Pancreas (tissue), 10 donors: ENCODE data around the gene C1QL4. TPM values are rescaled to one million over a fixed set of nuclear protein-coding genes. Genes with fewer than 3 reads are reported as not detected.
A peak's percentile ranks its signal among the peaks of the same experiment; 100 is the strongest.
"Not testable (repeated sequence)": the region's sequence is repeated elsewhere in the genome, so short reads cannot be mapped to it uniquely, and the experiment has no call there.

Experiments
- ATAC-seq, 4 donors: fragments of 200-7000 bp; cut with Tn5 transposase; one replicate each; pipeline versions ENCODE4 v1.8.0 to v1.9.1; 2020; ENCODE audit warnings: mild to moderate bottlenecking in 4 of 4, moderate library complexity in 4 of 4
- DNase-seq, 6 donors: peaks; one replicate each; pipeline ENCODE4 v3.0.0-alpha.2; 2020
- FAIRE-seq: peaks from 2 replicates; lab custom pipeline; 2012; peaks lifted over from hg19 to GRCh38; lab: Jason Lieb, UNC
- H3K27ac ChIP-seq, 4 donors: fragments of 200-600 bp; sonication (generic); 1 replicate in 3 of 4; 2 replicates in 1 of 4; pipeline versions ENCODE4 v1.5.0 to v1.8.0; 2020
- H3K27me3 ChIP-seq, 4 donors: fragments of 200-600 bp; one replicate each; pipeline ENCODE4 v1.8.0; 2021
- H3K36me3 ChIP-seq, 3 donors: fragments of 200-600 bp; sonication (generic) in 1 of 3; one replicate each; pipeline versions ENCODE4 v1.5.0 to v1.8.0; 2020 to 2021
- H3K4me1 ChIP-seq, 3 donors: fragments of 200-600 bp; one replicate each; pipeline ENCODE4 v1.8.0; 2021
- H3K4me3 ChIP-seq, 4 donors: fragments of 200-600 bp; sonication (generic) in 2 of 4; one replicate each; pipeline versions ENCODE4 v1.5.0 to v1.8.0; 2020 to 2021
- H3K9me3 ChIP-seq, 4 donors: fragments of 200-600 bp; one replicate each; pipeline ENCODE4 v1.8.0; 2021
- CTCF ChIP-seq, 4 donors: fragments of 200-600 bp; sonication (generic) in 3 of 4; IDR thresholded peaks; one replicate each; pipeline versions ENCODE4 v1.5.0 to v1.8.0; 2021; ENCODE audit warnings: antibody characterized with exemption in 4 of 4
- WGBS, 2 donors: extraction: QIAGEN DNeasy Blood & Tissue Kit; methylation state at CpG; one replicate each; pipeline ENCODE4 v1.1.7; 2013; 5-methylcytosine and 5-hydroxymethylcytosine counted together
- intact Hi-C, 3 donors: fragments of 100-400 bp; cut with DNase I; formaldehyde crosslinking; loops; one replicate each; pipeline versions ENCODE4 v1.11.1 to v1.14.2; 2022
- polyA plus RNA-seq, 2 donors: library from polyadenylated mRNA; stranded (reverse); fragments of 200-250 nt; gene quantifications; one replicate each; pipeline ENCODE4 v1.2.3, GENCODE V29; 2013
- total RNA-seq, 6 donors: library from RNA; stranded (reverse); fragmentation: NEBNext Ultra II Directional in 4 of 6; extraction: Animal tissue kit (Norgen Biotek cat#: 25700) in 4 of 6; gene quantifications; one replicate each; pipeline versions ENCODE4 v1.2.1 to v1.2.4, GENCODE V29; 2021 to 2023
- donor health status: healthy with polysubstance abuse.
- donor health status: DM: no; HTN: no; CAD: no; lungs with moderate emphysema.
- donor health status: DM: no; HTN: no; CAD: no.
- donor health status: control.
- donor health status: control.
- donor health status: Bipolar disorder and iron deficiency.
- donor health status: DM: yes; HTN: yes; CAD: no.
- donor health status: DM: no; HTN: no; CAD: no.
- donor health status: DM: no; HTN: no; CAD: no.
- donor health status: DM: yes; HTN: yes; CAD: no.

C1QL4 gene
- total and polyA plus RNA-seq, 8 donors: not detected

- Histone ChIP-seq H3K27ac (no peak overlapping the region), H3K36me3 (no peaks in the 10 kb centered on the region), H3K4me1 (no peaks in the 10 kb centered on the region), H3K9me3 (no peaks in the 10 kb centered on the region), H3K4me3 (no peak overlapping the region), H3K27me3 (peaks cover 0 to 4% (median 0%) of the 10 kb centered on the region in 4 donors)
- ATAC-seq (peak; percentile 58 to 91 (median 74)), FAIRE-seq (no peak), DNase-seq (peak in 3 of 6 donors; percentile 49 to 63 (median 63))
- WGBS, 2 donors: 3 to 7% methylated on average over 11 of the region's 11 CpGs
- TF ChIP-seq CTCF (IDR thresholded peaks at IDR 0.05): peak; percentile 65 to 80 (median 78)
- intact Hi-C loops: no loop called here
Observed at GRCh38 chr12:49288412-49288853, 48.6 kb downstream of the C1QL4 start.

GRCh38 chr12:49287876-49288275, 49.1 kb downstream of the C1QL4 start:
- Histone ChIP-seq H3K4me3 (no peak overlapping the region), H3K9me3 (no peaks in the 10 kb centered on the region), H3K36me3 (no peaks in the 10 kb centered on the region), H3K4me1 (no peaks in the 10 kb centered on the region), H3K27ac (no peak overlapping the region), H3K27me3 (peaks cover 0 to 4% (median 0%) of the 10 kb centered on the region in 4 donors)
- intact Hi-C loops: no loop called here
- 34 to 39% methylated on average over 6 of the region's 6 CpGs for WGBS, 2 donors
- peak in 1 of 6 donors; percentile 13 for DNase-seq
- TF ChIP-seq CTCF (IDR thresholded peaks at IDR 0.05): no peak
- no peak for FAIRE-seq
- ATAC-seq: peak in 1 of 4 donors; percentile 12

- intact Hi-C loops: no loop called here
- no peak for FAIRE-seq
Observed at GRCh38 chr12:49284672-49285071, 52.3 kb downstream of the C1QL4 start.

GRCh38 chr12:49283541-49284429, 53.2 kb downstream of the C1QL4 start:
- H3K27me3 ChIP-seq: peaks cover 0 to 4% (median 0%) of the 10 kb centered on the region in 4 donors
- no peaks in the 10 kb centered on the region for H3K36me3 ChIP-seq
- FAIRE-seq: no peak
- peak in 1 of 6 donors; percentile 40 for DNase-seq
- ATAC-seq: no peak
- H3K9me3 ChIP-seq: no peaks in the 10 kb centered on the region
- intact Hi-C loops: no loop called here
- 74 to 79% methylated on average over 25 of the region's 25 CpGs for WGBS, 2 donors
- peaks cover 0 to 2% (median 0%) of the 10 kb centered on the region in 3 donors for H3K4me1 ChIP-seq
- H3K27ac ChIP-seq: no peak overlapping the region
- TF ChIP-seq CTCF (IDR thresholded peaks at IDR 0.05): no peak
- no peak overlapping the region for H3K4me3 ChIP-seq

More at GRCh38 chr12:49284672-49285071, 52.3 kb downstream of the C1QL4 start:
- H3K27ac ChIP-seq: no peak overlapping the region
- H3K4me1 ChIP-seq: no peaks in the 10 kb centered on the region
- 80 to 85% methylated on average over 4 of the region's 4 CpGs for WGBS, 2 donors
- DNase-seq (peak in 1 of 6 donors; percentile 4), ATAC-seq (no peak)
- peaks cover 0 to 4% (median 0%) of the 10 kb centered on the region in 4 donors for H3K27me3 ChIP-seq
- TF ChIP-seq CTCF (IDR thresholded peaks at IDR 0.05): no peak
- H3K36me3 ChIP-seq: no peaks in the 10 kb centered on the region
- H3K4me3 ChIP-seq: no peak overlapping the region
- no peaks in the 10 kb centered on the region for H3K9me3 ChIP-seq

GRCh38 chr12:49282740-49283375, 54.1 kb downstream of the C1QL4 start:
- 71 to 85% methylated on average over 1 of the region's 6 CpGs for WGBS, 2 donors
- H3K27me3 ChIP-seq, DNase-seq, H3K36me3 ChIP-seq, ATAC-seq, H3K27ac ChIP-seq, FAIRE-seq, H3K4me3 ChIP-seq, H3K9me3 ChIP-seq, H3K4me1 ChIP-seq, intact Hi-C loops: not testable (repeated sequence)
